Measurements from ENCODE around the gene CAMTA1.

Gene CAMTA1

GRCh38 chr1:7589080-7589735 is 804.0 kb downstream of the CAMTA1 start:
- no peak overlapping the region for H3K4me3 ChIP-seq (ENCODE audit: insufficient read depth, low read length, poor library complexity, severe bottlenecking)
- H3K9me3 ChIP-seq (ENCODE audit: insufficient read depth, low read length), result no peaks in the 10 kb centered on the region
- no peaks in the 10 kb centered on the region for H3K79me2 ChIP-seq (ENCODE audit: insufficient read depth, low read length)
- H3K4me2 ChIP-seq (ENCODE audit: low read depth, low read length, poor library complexity, severe bottlenecking), result no peak overlapping the region
- H3F3A ChIP-seq (ENCODE audit: insufficient read depth), result no peaks in the 10 kb centered on the region
- TF ChIP-seq EZH2phosphoT487 (conservative IDR thresholded peaks at IDR 0.05; ENCODE audit: low read length), result no peak
- TF ChIP-seq, protein P1, sequence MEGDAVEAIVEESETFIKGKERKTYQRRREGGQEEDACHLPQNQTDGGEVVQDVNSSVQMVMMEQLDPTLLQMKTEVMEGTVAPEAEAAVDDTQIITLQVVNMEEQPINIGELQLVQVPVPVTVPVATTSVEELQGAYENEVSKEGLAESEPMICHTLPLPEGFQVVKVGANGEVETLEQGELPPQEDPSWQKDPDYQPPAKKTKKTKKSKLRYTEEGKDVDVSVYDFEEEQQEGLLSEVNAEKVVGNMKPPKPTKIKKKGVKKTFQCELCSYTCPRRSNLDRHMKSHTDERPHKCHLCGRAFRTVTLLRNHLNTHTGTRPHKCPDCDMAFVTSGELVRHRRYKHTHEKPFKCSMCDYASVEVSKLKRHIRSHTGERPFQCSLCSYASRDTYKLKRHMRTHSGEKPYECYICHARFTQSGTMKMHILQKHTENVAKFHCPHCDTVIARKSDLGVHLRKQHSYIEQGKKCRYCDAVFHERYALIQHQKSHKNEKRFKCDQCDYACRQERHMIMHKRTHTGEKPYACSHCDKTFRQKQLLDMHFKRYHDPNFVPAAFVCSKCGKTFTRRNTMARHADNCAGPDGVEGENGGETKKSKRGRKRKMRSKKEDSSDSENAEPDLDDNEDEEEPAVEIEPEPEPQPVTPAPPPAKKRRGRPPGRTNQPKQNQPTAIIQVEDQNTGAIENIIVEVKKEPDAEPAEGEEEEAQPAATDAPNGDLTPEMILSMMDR (IDR thresholded peaks at IDR 0.05; ENCODE audit: insufficient read depth, low read length, poor library complexity, severe bottlenecking), result no peak
- no peaks in the 10 kb centered on the region for H3K9me2 ChIP-seq (replicated peaks; ENCODE audit: insufficient read depth, low read length)
- H2AFZ ChIP-seq (ENCODE audit: low read depth, low read length, severe bottlenecking), result no peak overlapping the region
- no peak overlapping the region for H3K9ac ChIP-seq (ENCODE audit: low read length)
- H3K27me3 ChIP-seq (ENCODE audit: low read length), result no peaks in the 10 kb centered on the region
- H4K20me1 ChIP-seq (ENCODE audit: low read depth, low read length), result no peaks in the 10 kb centered on the region
- H3K27ac ChIP-seq (ENCODE audit: low read depth, low read length), result no peak overlapping the region
- H3K36me3 ChIP-seq (ENCODE audit: low read length), result no peaks in the 10 kb centered on the region

DNA sequence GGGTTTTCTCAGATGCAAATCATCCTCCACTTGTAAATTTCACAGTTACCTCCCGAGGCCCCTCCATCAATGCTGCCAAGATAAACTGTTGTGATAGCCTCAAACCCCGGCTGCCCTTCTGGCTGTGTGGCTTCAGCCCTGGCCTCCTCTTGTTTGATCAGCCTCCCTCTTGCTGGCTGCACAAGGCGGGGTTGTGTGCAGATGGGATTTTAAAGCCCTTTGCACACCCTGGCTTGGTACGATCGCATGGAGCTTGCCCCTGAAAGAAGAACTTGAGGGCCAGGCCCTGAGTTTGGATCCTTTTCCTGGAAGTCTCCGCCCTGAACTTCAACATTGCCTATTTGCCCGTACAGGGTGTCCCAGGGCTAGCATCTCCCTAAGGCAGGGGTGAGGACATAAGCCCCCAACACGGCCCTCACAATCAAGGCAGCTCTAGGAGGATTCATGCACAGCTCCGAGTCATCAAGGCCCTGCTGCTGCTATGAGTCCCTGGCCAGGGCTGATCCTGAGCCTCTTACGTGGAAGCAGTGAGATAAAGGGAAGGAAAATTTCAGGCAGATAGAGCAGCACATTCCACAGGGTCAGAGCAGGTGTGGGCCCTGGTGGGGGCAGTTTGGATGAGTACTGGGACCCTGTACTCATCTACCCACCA is 804.6 kb downstream of the CAMTA1 start:
- Histone ChIP-seq H4K20me1 (ENCODE audit: low read depth, low read length) (no peaks in the 10 kb centered on the region), H3K27me3 (ENCODE audit: low read length) (no peaks in the 10 kb centered on the region), H3K9me3 (ENCODE audit: insufficient read depth, low read length) (no peaks in the 10 kb centered on the region), H3K9ac (ENCODE audit: low read length) (no peak overlapping the region), H3K4me3 (ENCODE audit: insufficient read depth, low read length, poor library complexity, severe bottlenecking) (no peak overlapping the region), H3K4me2 (ENCODE audit: low read depth, low read length, poor library complexity, severe bottlenecking) (no peak overlapping the region), H3K9me2 (replicated peaks; ENCODE audit: insufficient read depth, low read length) (no peaks in the 10 kb centered on the region), H3K27ac (ENCODE audit: low read depth, low read length) (no peak overlapping the region), H3F3A (ENCODE audit: insufficient read depth) (no peaks in the 10 kb centered on the region), H3K79me2 (ENCODE audit: insufficient read depth, low read length) (no peaks in the 10 kb centered on the region), H3K36me3 (ENCODE audit: low read length) (no peaks in the 10 kb centered on the region), H2AFZ (ENCODE audit: low read depth, low read length, severe bottlenecking) (no peak overlapping the region)
- TF ChIP-seq, protein P1 (IDR thresholded peaks at IDR 0.05; ENCODE audit: insufficient read depth, low read length, poor library complexity, severe bottlenecking), result no peak
- TF ChIP-seq EZH2phosphoT487 (conservative IDR thresholded peaks at IDR 0.05; ENCODE audit: low read length), result no peak

DNA sequence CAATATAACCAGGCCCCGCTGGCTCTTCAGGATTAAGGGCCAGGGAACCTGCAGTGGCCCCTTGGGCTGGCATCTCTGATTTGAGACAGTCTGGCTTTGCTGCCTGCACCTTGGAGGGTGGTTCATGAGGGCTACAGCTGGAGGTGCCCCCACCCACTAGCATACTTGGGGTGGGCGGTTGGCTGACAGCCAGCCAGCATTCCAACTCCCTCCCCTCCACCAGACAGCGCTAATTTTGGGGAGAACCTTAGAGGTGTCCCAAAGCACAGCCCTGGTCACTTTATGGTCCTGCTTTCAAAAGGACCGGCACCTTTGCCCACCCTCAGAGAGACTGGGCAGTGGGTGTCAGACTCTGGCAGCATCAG is 805.2 kb downstream of the CAMTA1 start:
- TF ChIP-seq, protein P1 (IDR thresholded peaks at IDR 0.05; ENCODE audit: insufficient read depth, low read length, poor library complexity, severe bottlenecking), result no peak
- TF ChIP-seq EZH2phosphoT487 (conservative IDR thresholded peaks at IDR 0.05; ENCODE audit: low read length), result no peak
- no peak overlapping the region for H3K9ac ChIP-seq (ENCODE audit: low read length)
- no peaks in the 10 kb centered on the region for H3K27me3 ChIP-seq (ENCODE audit: low read length)

More for the DNA sequence above, 805.2 kb downstream of the CAMTA1 start:
- H3F3A ChIP-seq (ENCODE audit: insufficient read depth), result no peaks in the 10 kb centered on the region
- H2AFZ ChIP-seq (ENCODE audit: low read depth, low read length, severe bottlenecking), result no peak overlapping the region
- H3K36me3 ChIP-seq (ENCODE audit: low read length), result no peaks in the 10 kb centered on the region
- H3K9me3 ChIP-seq (ENCODE audit: insufficient read depth, low read length), result no peaks in the 10 kb centered on the region
- no peak overlapping the region for H3K4me3 ChIP-seq (ENCODE audit: insufficient read depth, low read length, poor library complexity, severe bottlenecking)
- no peak overlapping the region for H3K27ac ChIP-seq (ENCODE audit: low read depth, low read length)
- no peaks in the 10 kb centered on the region for H3K79me2 ChIP-seq (ENCODE audit: insufficient read depth, low read length)
- H3K9me2 ChIP-seq (replicated peaks; ENCODE audit: insufficient read depth, low read length), result no peaks in the 10 kb centered on the region
- H4K20me1 ChIP-seq (ENCODE audit: low read depth, low read length), result no peaks in the 10 kb centered on the region
- no peak overlapping the region for H3K4me2 ChIP-seq (ENCODE audit: low read depth, low read length, poor library complexity, severe bottlenecking)

Data from SU-DHL-6 (cell line).